ENCODE data around the gene CDCP2.

DNA sequence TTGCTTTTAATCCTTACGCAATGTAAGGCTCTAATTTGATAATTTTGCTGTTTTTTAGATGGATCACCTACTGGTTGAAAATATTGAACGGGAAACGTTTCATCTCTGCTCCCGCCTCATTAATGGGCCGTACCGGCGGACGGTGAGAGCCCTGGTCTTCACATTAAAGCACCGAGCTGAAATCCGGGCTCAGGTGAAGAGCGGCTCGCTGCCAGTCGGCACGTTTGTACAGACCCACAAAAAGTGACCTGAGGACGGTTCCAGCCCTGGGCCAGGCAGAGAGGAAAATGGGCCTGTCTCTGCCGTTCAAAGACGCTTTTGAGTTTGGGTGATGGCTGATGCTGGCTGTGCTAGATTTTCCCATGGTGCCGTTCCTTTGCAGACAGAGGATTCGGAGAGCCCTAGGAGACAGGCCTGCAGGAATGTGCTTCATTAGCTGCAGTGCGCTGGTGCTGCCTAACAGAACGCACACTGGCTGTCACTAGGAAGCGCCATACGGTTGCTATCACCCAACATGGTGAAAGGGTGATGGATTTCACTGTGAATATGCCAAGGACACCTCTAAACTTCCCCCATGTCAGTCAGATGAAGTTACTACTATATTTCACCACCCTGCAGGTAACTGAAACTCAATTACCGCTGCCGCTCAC is 56.4 kb downstream of the CDCP2 start:
- TF ChIP-seq GABPA (IDR thresholded peaks at IDR 0.05; ENCODE audit: borderline replicate concordance, insufficient read depth, low read length) (no peak), POLR2A (IDR thresholded peaks at IDR 0.05; ENCODE audit: control extremely low read depth in 1 of 2, low read depth in 2 of 2, low read length in 2 of 2) (no peak), MAFK (IDR thresholded peaks at IDR 0.05; ENCODE audit: low read depth, low read length) (no peak), RNF2 (IDR thresholded peaks at IDR 0.05; ENCODE audit: borderline replicate concordance, low read depth, low read length, missing control alignments, poor library complexity, severe bottlenecking) (no peak), EZH2 (IDR thresholded peaks at IDR 0.05; ENCODE audit: low read depth, low read length, severe bottlenecking) (no peak), POLR2AphosphoS5 (IDR thresholded peaks at IDR 0.05; ENCODE audit: low read depth, low read length) (no peak)
- TF ChIP-seq, protein P1, sequence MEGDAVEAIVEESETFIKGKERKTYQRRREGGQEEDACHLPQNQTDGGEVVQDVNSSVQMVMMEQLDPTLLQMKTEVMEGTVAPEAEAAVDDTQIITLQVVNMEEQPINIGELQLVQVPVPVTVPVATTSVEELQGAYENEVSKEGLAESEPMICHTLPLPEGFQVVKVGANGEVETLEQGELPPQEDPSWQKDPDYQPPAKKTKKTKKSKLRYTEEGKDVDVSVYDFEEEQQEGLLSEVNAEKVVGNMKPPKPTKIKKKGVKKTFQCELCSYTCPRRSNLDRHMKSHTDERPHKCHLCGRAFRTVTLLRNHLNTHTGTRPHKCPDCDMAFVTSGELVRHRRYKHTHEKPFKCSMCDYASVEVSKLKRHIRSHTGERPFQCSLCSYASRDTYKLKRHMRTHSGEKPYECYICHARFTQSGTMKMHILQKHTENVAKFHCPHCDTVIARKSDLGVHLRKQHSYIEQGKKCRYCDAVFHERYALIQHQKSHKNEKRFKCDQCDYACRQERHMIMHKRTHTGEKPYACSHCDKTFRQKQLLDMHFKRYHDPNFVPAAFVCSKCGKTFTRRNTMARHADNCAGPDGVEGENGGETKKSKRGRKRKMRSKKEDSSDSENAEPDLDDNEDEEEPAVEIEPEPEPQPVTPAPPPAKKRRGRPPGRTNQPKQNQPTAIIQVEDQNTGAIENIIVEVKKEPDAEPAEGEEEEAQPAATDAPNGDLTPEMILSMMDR (IDR thresholded peaks at IDR 0.05; ENCODE audit: control extremely low read depth in 1 of 3, insufficient read depth in 1 of 3, low read depth in 1 of 3, low read length in 3 of 3): no peak

All from H1 (cell line).